BLaER1 (cell line): ENCODE measurements around the gene NOTCH3.

Experiments
- H3K27ac ChIP-seq: shearing (Covaris generic); formaldehyde crosslinking; 2 replicates; pipeline ENCODE4 v1.8.1; 2022
- H3K27me3 ChIP-seq: shearing (Covaris generic); formaldehyde crosslinking; 2 replicates; pipeline ENCODE4 v1.8.1; 2022
- H3K36me3 ChIP-seq: shearing (Covaris generic); formaldehyde crosslinking; 2 replicates; pipeline ENCODE4 v1.8.1; 2022
- H3K4me1 ChIP-seq: shearing (Covaris generic); formaldehyde crosslinking; 2 replicates; pipeline ENCODE4 v1.8.1; 2022
- H3K4me2 ChIP-seq: shearing (Covaris generic); formaldehyde crosslinking; 2 replicates; pipeline ENCODE4 v1.8.1; 2022
- H3K4me3 ChIP-seq: shearing (Covaris generic); formaldehyde crosslinking; 2 replicates; pipeline ENCODE4 v1.8.1; 2022
- H3K9ac ChIP-seq: shearing (Covaris generic); formaldehyde crosslinking; 2 replicates; pipeline ENCODE4 v1.8.1; 2022
- H3K9me3 ChIP-seq: shearing (Covaris generic); formaldehyde crosslinking; 2 replicates; pipeline ENCODE4 v1.8.1; 2022
- H4K20me1 ChIP-seq: shearing (Covaris generic); formaldehyde crosslinking; 2 replicates; pipeline ENCODE4 v1.8.1; 2022
- Cebpa-rat ChIP-seq: shearing (Covaris generic); IDR thresholded peaks from 2 replicates; pipeline ENCODE4 v1.8.1; 2022

Gene NOTCH3

DNA sequence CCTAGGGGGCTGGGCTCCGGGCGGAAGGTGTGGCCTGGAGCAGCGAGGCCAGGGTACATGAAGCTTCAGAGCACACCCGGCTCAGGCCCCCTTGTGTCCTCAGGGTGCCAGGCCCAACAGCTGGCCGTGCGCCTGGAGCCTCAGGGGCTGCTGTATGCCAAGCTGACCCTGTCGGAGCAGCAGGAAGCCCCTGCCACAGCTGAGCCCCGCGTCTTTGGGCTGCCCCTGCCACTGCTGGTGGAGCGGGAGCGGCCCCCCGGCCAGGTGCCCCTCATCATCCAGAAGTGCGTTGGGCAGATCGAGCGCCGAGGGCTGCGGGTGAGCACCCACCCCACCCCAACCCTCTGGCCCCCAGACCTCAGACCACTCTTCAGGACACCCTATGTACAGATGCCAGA is 90.4 kb downstream of the NOTCH3 start:
- H3K36me3 ChIP-seq: peaks cover 23% of the 10 kb centered on the region
- no peaks in the 10 kb centered on the region for H4K20me1 ChIP-seq
- no peak overlapping the region for H3K27ac ChIP-seq
- no peaks in the 10 kb centered on the region; the same call in 1 of the 2 replicates for H3K9me3 ChIP-seq
- H3K9ac ChIP-seq: no peak overlapping the region
- H3K4me3 ChIP-seq: no peak overlapping the region
- TF ChIP-seq Cebpa-rat: no peak
- no peak overlapping the region for H3K4me2 ChIP-seq
- H3K4me1 ChIP-seq: peaks cover 6% of the 10 kb centered on the region
- H3K27me3 ChIP-seq: no peaks in the 10 kb centered on the region

DNA sequence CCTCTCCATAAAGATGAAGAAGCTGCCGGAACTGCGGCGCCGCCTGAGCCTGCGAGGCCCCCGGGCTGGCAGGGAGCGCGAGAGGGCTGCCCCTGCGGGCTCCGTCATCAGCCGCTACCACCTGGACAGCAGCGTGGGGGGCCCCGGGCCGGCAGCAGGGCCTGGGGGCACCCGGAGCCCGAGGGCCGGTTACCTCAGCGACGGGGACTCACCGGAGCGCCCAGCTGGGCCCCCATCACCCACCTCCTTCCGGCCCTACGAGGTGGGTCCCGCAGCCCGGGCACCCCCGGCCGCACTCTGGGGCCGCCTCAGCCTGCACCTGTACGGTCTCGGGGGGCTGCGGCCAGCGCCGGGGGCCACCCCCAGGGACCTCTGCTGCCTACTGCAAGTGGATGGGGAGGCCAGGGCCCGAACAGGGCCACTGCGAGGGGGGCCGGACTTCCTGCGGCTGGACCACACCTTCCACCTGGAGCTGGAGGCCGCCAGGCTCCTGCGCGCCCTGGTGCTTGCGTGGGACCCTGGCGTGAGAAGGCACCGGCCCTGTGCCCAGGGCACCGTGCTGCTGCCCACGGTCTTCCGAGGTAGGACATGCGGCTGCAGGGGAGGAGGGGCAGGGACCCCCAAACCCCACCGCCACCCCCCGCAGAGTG is 90.9 kb downstream of the NOTCH3 start:
- Histone ChIP-seq H4K20me1 (no peaks in the 10 kb centered on the region), H3K4me1 (peaks cover 6% of the 10 kb centered on the region), H3K4me2 (no peak overlapping the region), H3K4me3 (no peak overlapping the region), H3K9ac (no peak overlapping the region), H3K36me3 (peaks cover 18% of the 10 kb centered on the region), H3K9me3 (no peaks in the 10 kb centered on the region; the same call in 1 of the 2 replicates), H3K27ac (no peak overlapping the region), H3K27me3 (no peaks in the 10 kb centered on the region)
- TF ChIP-seq Cebpa-rat: no peak
